Osteoblast (primary cell): Measurements from ENCODE around the gene AUNIP. TPM values are rescaled to one million over a fixed set of nuclear protein-coding genes. Genes with fewer than 3 reads are reported as not detected.
A peak's percentile ranks its signal among the peaks of the same experiment; 100 is the strongest.

Experiments
- DNase-seq: peaks from one replicate; pipeline ENCODE4 v3.0.0; 2011; ENCODE audit warnings: low spot score, mixed read lengths; ENCODE audit not compliant: insufficient read length; ENCODE audit errors: missing footprints
- H2AFZ ChIP-seq: 2 replicates; pipeline ENCODE4 v1.6.0; 2011; ENCODE audit warnings: mild to moderate bottlenecking, low read length
- H3K27ac ChIP-seq: 2 replicates; pipeline ENCODE4 v1.5.1; 2011; ENCODE audit warnings: mild to moderate bottlenecking, low read depth, low read length, moderate library complexity
- H3K27me3 ChIP-seq: 2 replicates; pipeline ENCODE4 v1.6.0; 2012; ENCODE audit warnings: mild to moderate bottlenecking, control low read depth, inconsistent platforms, low read length, moderate library complexity; ENCODE audit not compliant: insufficient read depth
- H3K36me3 ChIP-seq: 2 replicates; pipeline ENCODE4 v1.5.1; 2011; ENCODE audit warnings: mild to moderate bottlenecking, low read length, control low read depth, moderate library complexity; ENCODE audit not compliant: insufficient read depth
- H3K4me1 ChIP-seq: 2 replicates; pipeline ENCODE4 v1.5.1; 2011; ENCODE audit warnings: mild to moderate bottlenecking, low read length, control low read depth, moderate library complexity; ENCODE audit not compliant: insufficient read depth
- H3K4me2 ChIP-seq: 2 replicates; pipeline ENCODE4 v1.6.0; 2011; ENCODE audit warnings: mild to moderate bottlenecking, low read length; ENCODE audit not compliant: insufficient read depth
- H3K4me3 ChIP-seq: fragments of 200-600 bp; sonication (generic); 3 replicates; pipeline ENCODE4 v1.5.1; 2012; ENCODE audit warnings: mild to moderate bottlenecking, low read length, inconsistent platforms; ENCODE audit not compliant: insufficient read depth
- H3K79me2 ChIP-seq: 2 replicates; pipeline ENCODE4 v1.6.0; 2012; ENCODE audit warnings: mild to moderate bottlenecking, low read length, control low read depth, inconsistent platforms; ENCODE audit not compliant: insufficient read depth
- H3K9me3 ChIP-seq: 2 replicates; pipeline ENCODE4 v1.5.1; 2011; ENCODE audit warnings: low read depth, low read length, control low read depth
- H4K20me1 ChIP-seq: 2 replicates; pipeline ENCODE4 v1.6.0; 2012; ENCODE audit warnings: mild to moderate bottlenecking, low read length, control low read depth; ENCODE audit not compliant: insufficient read depth
- CTCF ChIP-seq: IDR thresholded peaks from 2 replicates; pipeline ENCODE4 v1.5.1; 2011; ENCODE audit warnings: mild to moderate bottlenecking, low read depth, low read length, moderate library complexity; ENCODE audit errors: extremely low read depth
- total RNA-seq: library from RNA; depleted of rRNA; stranded (reverse); fragments of >200 nt; gene quantifications from 2 replicates; pipeline ENCODE4 v1.2.3, GENCODE V29; 2012

Gene AUNIP
- total RNA-seq, 1 donor = 0.72 TPM

DNA sequence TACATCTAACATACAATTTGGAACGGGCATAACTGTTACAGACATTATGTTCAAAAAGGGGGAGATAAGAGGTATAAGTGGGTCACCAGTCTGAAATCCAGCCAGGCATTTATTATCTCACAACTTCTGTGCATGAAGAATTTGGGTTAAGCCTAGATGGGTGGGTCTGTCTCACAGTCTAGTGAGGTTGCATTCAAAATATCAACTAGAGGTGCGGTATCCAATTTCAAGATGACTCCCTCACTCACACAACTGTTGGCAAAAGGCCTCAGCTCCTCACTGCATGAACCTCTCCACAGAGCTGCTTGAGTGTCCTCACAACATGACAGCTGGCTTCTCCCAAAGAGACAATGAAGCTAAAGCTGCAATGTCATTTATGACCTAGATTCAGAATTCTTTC, 4.7 kb downstream of the AUNIP start:
- Histone ChIP-seq H3K4me1 (peaks cover 8% of the 10 kb centered on the region), H3K4me3 (no peak overlapping the region), H3K27me3 (no peaks in the 10 kb centered on the region), H3K4me2 (no peak overlapping the region), H3K27ac (no peak overlapping the region), H3K79me2 (peaks cover 14% of the 10 kb centered on the region), H2AFZ (no peak overlapping the region), H3K36me3 (no peaks in the 10 kb centered on the region), H4K20me1 (no peaks in the 10 kb centered on the region), H3K9me3 (no peaks in the 10 kb centered on the region)
- DNase-seq = no peak
- no peak for TF ChIP-seq CTCF

DNA sequence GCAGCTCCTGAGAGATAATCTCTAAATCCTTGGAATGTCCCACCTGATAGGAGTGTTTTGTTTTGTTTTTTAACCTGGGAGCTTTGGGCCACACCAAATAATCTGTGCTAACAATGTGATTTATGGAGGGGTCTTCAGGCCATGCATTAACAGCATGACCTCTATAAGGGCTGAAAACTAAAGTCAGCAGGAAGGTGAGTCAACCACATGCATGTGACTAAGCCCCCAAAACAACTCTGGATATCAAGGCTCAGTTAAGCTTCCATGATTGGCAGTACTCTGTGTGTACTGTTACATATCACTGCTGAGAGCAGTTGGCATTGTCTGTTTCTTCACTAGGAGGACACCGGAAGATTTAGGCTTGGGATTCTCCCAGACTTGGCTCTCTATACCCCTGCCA, 10.7 kb downstream of the AUNIP start:
- H3K9me3 ChIP-seq = no peaks in the 10 kb centered on the region
- no peak for DNase-seq
- no peak overlapping the region for H3K4me2 ChIP-seq
- H3K79me2 ChIP-seq = peaks cover 2% of the 10 kb centered on the region
- H3K36me3 ChIP-seq = no peaks in the 10 kb centered on the region
- no peak overlapping the region for H3K4me3 ChIP-seq
- H4K20me1 ChIP-seq = no peaks in the 10 kb centered on the region
- no peaks in the 10 kb centered on the region for H3K27me3 ChIP-seq
- H2AFZ ChIP-seq = peak overlapping the region; percentile 25
- H3K27ac ChIP-seq = no peak overlapping the region
- no peak for TF ChIP-seq CTCF
- H3K4me1 ChIP-seq = no peaks in the 10 kb centered on the region

- no peak for TF ChIP-seq CTCF
- H3K79me2 ChIP-seq = no peaks in the 10 kb centered on the region
- H3K4me3 ChIP-seq = no peak overlapping the region
- no peaks in the 10 kb centered on the region for H3K27me3 ChIP-seq
- H3K4me1 ChIP-seq = no peaks in the 10 kb centered on the region
- no peak overlapping the region for H3K4me2 ChIP-seq
- no peak for DNase-seq
- no peaks in the 10 kb centered on the region for H3K9me3 ChIP-seq
- H4K20me1 ChIP-seq = no peaks in the 10 kb centered on the region
- no peaks in the 10 kb centered on the region for H3K36me3 ChIP-seq
- H3K27ac ChIP-seq = no peak overlapping the region
- H2AFZ ChIP-seq = no peak overlapping the region
Observed at GRCh38 chr1:25847929-25848328, 11.3 kb downstream of the AUNIP start.

DNA sequence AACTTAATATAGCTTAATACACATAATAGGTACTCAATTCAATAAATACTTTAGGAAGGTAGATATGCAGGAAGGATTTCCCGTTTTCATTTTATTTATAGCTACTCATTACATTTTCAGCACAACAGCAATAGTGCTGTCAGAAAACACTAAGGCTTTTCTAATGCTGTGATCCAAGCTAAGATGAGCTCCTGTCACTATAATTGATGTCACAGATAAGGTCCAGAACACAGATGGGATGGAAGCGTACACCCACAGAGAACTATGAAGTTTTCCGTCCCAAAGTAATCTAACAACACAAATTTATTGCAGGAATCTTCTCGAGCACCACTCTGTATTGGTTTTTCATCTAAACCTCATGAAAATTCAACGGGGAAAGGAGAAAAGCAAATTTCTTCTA, 13.6 kb downstream of the AUNIP start:
- Histone ChIP-seq H3K4me1 (no peaks in the 10 kb centered on the region), H3K36me3 (no peaks in the 10 kb centered on the region), H3K27me3 (no peaks in the 10 kb centered on the region), H3K27ac (no peak overlapping the region), H2AFZ (no peak overlapping the region), H3K9me3 (no peaks in the 10 kb centered on the region), H3K79me2 (no peaks in the 10 kb centered on the region), H4K20me1 (no peaks in the 10 kb centered on the region), H3K4me2 (no peak overlapping the region), H3K4me3 (no peak overlapping the region)
- no peak for TF ChIP-seq CTCF
- no peak for DNase-seq
